ENCODE measurements around the gene ABCA7. TPM values are rescaled to one million over a fixed set of nuclear protein-coding genes. Genes with fewer than 3 reads are reported as not detected.

ABCA7 gene
- total and polyA plus RNA-seq, 2 of the 13 experiments (the other 11 are each of a cell fraction or from before 2014, with no cell fraction given): 4.4 to 32.4 TPM

- TF ChIP-seq ZFP91 (CRISPR knock-in tag; IDR thresholded peaks at IDR 0.05; ENCODE audit: borderline replicate concordance): peak; percentile 69; the same call in 1 of the 2 replicates
- no peak for TF ChIP-seq ZNF850 (CRISPR knock-in tag; conservative IDR thresholded peaks at IDR 0.05)
- TF ChIP-seq NR3C1 (CRISPR knock-in tag; IDR thresholded peaks at IDR 0.05): no peak
- TF ChIP-seq ELF1 (CRISPR knock-in tag; IDR thresholded peaks at IDR 0.05): 0 out of 2 replicates have a peak, but pooled peaks have one; percentile 32
- TF ChIP-seq ZMAT3 (CRISPR knock-in tag; conservative IDR thresholded peaks at IDR 0.05): no peak
- 0 out of 2 replicates have a peak, but pooled peaks have one; percentile 55 for TF ChIP-seq ZSCAN29 (CRISPR knock-in tag; conservative IDR thresholded peaks at IDR 0.05)
- no peak for TF ChIP-seq SMARCC2 (IDR thresholded peaks at IDR 0.05)
- TF ChIP-seq SMYD3 (CRISPR knock-in tag; IDR thresholded peaks at IDR 0.05): no peak
- TF ChIP-seq ZNF616 (CRISPR knock-in tag; IDR thresholded peaks at IDR 0.05; ENCODE audit: low read depth): 0 out of 2 replicates have a peak, but pooled peaks have one; percentile 4
- TF ChIP-seq SKIL (CRISPR knock-in tag; IDR thresholded peaks at IDR 0.05; ENCODE audit: borderline replicate concordance): no peak
- TF ChIP-seq, protein P1, sequence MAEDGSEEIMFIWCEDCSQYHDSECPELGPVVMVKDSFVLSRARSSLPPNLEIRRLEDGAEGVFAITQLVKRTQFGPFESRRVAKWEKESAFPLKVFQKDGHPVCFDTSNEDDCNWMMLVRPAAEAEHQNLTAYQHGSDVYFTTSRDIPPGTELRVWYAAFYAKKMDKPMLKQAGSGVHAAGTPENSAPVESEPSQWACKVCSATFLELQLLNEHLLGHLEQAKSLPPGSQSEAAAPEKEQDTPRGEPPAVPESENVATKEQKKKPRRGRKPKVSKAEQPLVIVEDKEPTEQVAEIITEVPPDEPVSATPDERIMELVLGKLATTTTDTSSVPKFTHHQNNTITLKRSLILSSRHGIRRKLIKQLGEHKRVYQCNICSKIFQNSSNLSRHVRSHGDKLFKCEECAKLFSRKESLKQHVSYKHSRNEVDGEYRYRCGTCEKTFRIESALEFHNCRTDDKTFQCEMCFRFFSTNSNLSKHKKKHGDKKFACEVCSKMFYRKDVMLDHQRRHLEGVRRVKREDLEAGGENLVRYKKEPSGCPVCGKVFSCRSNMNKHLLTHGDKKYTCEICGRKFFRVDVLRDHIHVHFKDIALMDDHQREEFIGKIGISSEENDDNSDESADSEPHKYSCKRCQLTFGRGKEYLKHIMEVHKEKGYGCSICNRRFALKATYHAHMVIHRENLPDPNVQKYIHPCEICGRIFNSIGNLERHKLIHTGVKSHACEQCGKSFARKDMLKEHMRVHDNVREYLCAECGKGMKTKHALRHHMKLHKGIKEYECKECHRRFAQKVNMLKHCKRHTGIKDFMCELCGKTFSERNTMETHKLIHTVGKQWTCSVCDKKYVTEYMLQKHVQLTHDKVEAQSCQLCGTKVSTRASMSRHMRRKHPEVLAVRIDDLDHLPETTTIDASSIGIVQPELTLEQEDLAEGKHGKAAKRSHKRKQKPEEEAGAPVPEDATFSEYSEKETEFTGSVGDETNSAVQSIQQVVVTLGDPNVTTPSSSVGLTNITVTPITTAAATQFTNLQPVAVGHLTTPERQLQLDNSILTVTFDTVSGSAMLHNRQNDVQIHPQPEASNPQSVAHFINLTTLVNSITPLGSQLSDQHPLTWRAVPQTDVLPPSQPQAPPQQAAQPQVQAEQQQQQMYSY (CRISPR knock-in tag; IDR thresholded peaks at IDR 0.05): no peak
- no peak for TF ChIP-seq HMGA1 (CRISPR knock-in tag; conservative IDR thresholded peaks at IDR 0.05)
- TF ChIP-seq ZFX (CRISPR knock-in tag; IDR thresholded peaks at IDR 0.05; ENCODE audit: low read depth): peak; percentile 70
- TF ChIP-seq ETV6 (CRISPR knock-in tag; conservative IDR thresholded peaks at IDR 0.05): no peak
- no peak for TF ChIP-seq ZNF558 (CRISPR knock-in tag; IDR thresholded peaks at IDR 0.05; ENCODE audit: borderline replicate concordance)
- TF ChIP-seq MED13 (CRISPR knock-in tag; IDR thresholded peaks at IDR 0.05): no peak
- TF ChIP-seq PHF8 (CRISPR knock-in tag; IDR thresholded peaks at IDR 0.05): peak; percentile 72
- TF ChIP-seq TBL1XR1 (IDR thresholded peaks at IDR 0.05; ENCODE audit: borderline replicate concordance, low read length, partially characterized antibody): peak; percentile 57
- TF ChIP-seq SETDB1 (CRISPR knock-in tag; IDR thresholded peaks at IDR 0.05; ENCODE audit: borderline replicate concordance): no peak
- TF ChIP-seq ZNF83 (CRISPR knock-in tag; IDR thresholded peaks at IDR 0.05; ENCODE audit: borderline replicate concordance): no peak
- no peak for TF ChIP-seq KLF15 (CRISPR knock-in tag; IDR thresholded peaks at IDR 0.05; ENCODE audit: borderline replicate concordance)
- TF ChIP-seq, protein P2, sequence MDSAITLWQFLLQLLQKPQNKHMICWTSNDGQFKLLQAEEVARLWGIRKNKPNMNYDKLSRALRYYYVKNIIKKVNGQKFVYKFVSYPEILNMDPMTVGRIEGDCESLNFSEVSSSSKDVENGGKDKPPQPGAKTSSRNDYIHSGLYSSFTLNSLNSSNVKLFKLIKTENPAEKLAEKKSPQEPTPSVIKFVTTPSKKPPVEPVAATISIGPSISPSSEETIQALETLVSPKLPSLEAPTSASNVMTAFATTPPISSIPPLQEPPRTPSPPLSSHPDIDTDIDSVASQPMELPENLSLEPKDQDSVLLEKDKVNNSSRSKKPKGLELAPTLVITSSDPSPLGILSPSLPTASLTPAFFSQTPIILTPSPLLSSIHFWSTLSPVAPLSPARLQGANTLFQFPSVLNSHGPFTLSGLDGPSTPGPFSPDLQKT (CRISPR knock-in tag; IDR thresholded peaks at IDR 0.05; ENCODE audit: borderline replicate concordance): no peak
These were observed 19.0 kb upstream of the ABCA7 start, which contains the start of gene TMEM259 (continued) for GRCh38 chr19:1020868-1021425.

Data from HepG2 (cell line).